Choroid plexus epithelial cell (primary cell): ENCODE results near the gene BLACAT1.
A peak's percentile ranks its signal among the peaks of the same experiment; 100 is the strongest.

ENCODE experiments used
- DNase-seq: peaks from one replicate; pipeline ENCODE4 v3.0.0-alpha.2; 2010; ENCODE audit warnings: low read depth
- H3K4me3 ChIP-seq: 2 replicates; pipeline ENCODE4 v1.5.1; 2011; ENCODE audit warnings: low read depth, mild to moderate bottlenecking, control low read depth, low read length, moderate library complexity
- CTCF ChIP-seq: conservative IDR thresholded peaks from 2 replicates; pipeline ENCODE4 v1.5.1; 2011; ENCODE audit warnings: low read depth, mild to moderate bottlenecking, control low read depth, inconsistent platforms, low read length, moderate library complexity

Gene BLACAT1

GRCh38 chr1:205441318-205441633 is 14.6 kb downstream of the BLACAT1 start:
- no peak for DNase-seq
- no peak for TF ChIP-seq CTCF
- no peak overlapping the region for H3K4me3 ChIP-seq

GRCh38 chr1:205440476-205441317 is 15.1 kb downstream of the BLACAT1 start:
- no peak for TF ChIP-seq CTCF
- no peak overlapping the region for H3K4me3 ChIP-seq
- peak; percentile 49 for DNase-seq

GRCh38 chr1:205440121-205440475 is 15.7 kb downstream of the BLACAT1 start:
- no peak for TF ChIP-seq CTCF
- no peak overlapping the region for H3K4me3 ChIP-seq

GRCh38 chr1:205438213-205439158 is 17.4 kb downstream of the BLACAT1 start:
- TF ChIP-seq CTCF = peak; percentile 77
- peak; percentile 84 for DNase-seq
- no peak overlapping the region for H3K4me3 ChIP-seq

More at GRCh38 chr1:205440121-205440475, 15.7 kb downstream of the BLACAT1 start:
- DNase-seq = no peak

- no peak overlapping the region for H3K4me3 ChIP-seq
- no peak for TF ChIP-seq CTCF
- DNase-seq = no peak
Measured at GRCh38 chr1:205437570-205437969, 18.3 kb downstream of the BLACAT1 start.

GRCh38 chr1:205436776-205437410 is 19.0 kb downstream of the BLACAT1 start:
- DNase-seq = no peak
- TF ChIP-seq CTCF = no peak
- no peak overlapping the region for H3K4me3 ChIP-seq
